AG10803 (cell line): ENCODE data around the gene GTF2F2.

Experiments
- DNase-seq: peaks from one replicate; pipeline ENCODE4 v3.0.0; 2010; ENCODE audit warnings: low read depth
- H3K4me3 ChIP-seq: 2 replicates; pipeline ENCODE4 v1.5.1; 2011; ENCODE audit warnings: mild to moderate bottlenecking, low read length, control low read depth
- CTCF ChIP-seq: conservative IDR thresholded peaks from 2 replicates; pipeline ENCODE4 v1.5.1; 2011; ENCODE audit warnings: mild to moderate bottlenecking, low read length, control low read depth, inconsistent platforms

GTF2F2 gene

GRCh38 chr13:45310341-45311131 is 190.2 kb downstream of the GTF2F2 start:
- peak overlapping the region; percentile 23 for H3K4me3 ChIP-seq
- no peak for DNase-seq
- no peak for TF ChIP-seq CTCF

DNA sequence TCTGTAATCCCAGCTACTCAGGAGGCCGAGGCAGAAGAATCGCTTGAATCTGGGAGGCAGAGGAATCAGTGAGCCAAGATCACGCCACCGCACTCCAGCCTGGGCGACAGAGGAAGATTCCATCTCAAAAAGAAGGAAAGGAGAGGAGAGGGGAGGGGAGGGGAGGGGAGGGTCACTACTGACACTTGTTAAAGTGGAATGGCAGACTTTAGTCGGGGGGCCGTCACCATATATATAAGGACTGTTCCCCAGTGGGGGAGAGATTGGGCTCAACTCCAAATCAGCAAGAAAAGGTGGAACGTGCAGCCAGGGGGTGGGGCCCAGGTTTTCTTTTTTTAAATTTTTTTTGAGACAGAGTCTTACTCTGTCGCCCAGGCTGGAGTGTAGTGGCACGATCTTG is 194.5 kb downstream of the GTF2F2 start:
- no peak for TF ChIP-seq CTCF
- no peak overlapping the region for H3K4me3 ChIP-seq
- DNase-seq, result no peak

GRCh38 chr13:45315520-45316167 is 195.3 kb downstream of the GTF2F2 start:
- TF ChIP-seq CTCF, result no peak
- H3K4me3 ChIP-seq, result no peak overlapping the region
- DNase-seq, result no peak

DNA sequence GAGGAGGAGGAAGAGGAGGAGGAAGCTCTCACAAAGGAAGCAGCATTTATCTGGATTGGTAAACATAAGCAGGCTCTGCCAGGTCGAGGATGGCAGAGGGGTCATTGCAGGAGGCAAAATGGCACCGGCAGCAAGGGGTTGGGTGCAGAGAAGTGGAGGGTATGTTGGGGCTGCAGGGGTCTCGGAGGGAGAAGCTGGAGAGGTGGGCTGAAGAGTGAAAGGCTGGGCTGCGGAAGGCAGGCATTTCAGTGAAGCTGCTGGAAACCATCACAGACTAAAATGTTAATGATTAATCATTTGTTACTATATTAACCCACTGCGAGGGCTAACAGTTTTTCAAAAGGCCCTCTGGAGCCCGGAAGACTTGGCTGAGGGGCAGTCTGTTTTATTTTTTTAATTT is 196.0 kb downstream of the GTF2F2 start:
- H3K4me3 ChIP-seq, result no peak overlapping the region
- no peak for TF ChIP-seq CTCF
- DNase-seq, result no peak

GRCh38 chr13:45316996-45317395 is 196.7 kb downstream of the GTF2F2 start:
- H3K4me3 ChIP-seq, result no peak overlapping the region
- no peak for TF ChIP-seq CTCF
- DNase-seq, result no peak

- no peak overlapping the region for H3K4me3 ChIP-seq
- DNase-seq, result no peak
- no peak for TF ChIP-seq CTCF
Measured at GRCh38 chr13:45320876-45321629, 200.7 kb downstream of the GTF2F2 start.
